ENCODE results near the gene UCKL1. TPM values are rescaled to one million over a fixed set of nuclear protein-coding genes. Genes with fewer than 3 reads are reported as not detected.

The UCKL1 gene
- total RNA-seq, 1 donor from 2014 or later = 27.2 TPM

- Mint-ChIP-seq H3K4me3 (ENCODE audit: unreplicated experiment) (no peak overlapping the region), H3K9me3 (ENCODE audit: low read depth) (no peaks in the 10 kb centered on the region), H3K27ac (ENCODE audit: unreplicated experiment) (peak overlapping the region; percentile 5), H3K4me1 (ENCODE audit: low read depth) (peaks cover 42% of the 10 kb centered on the region), H3K27me3 (ENCODE audit: low read depth) (no peaks in the 10 kb centered on the region), H3K36me3 (ENCODE audit: low read depth) (no peaks in the 10 kb centered on the region)
- DNase-seq (ENCODE audit: low spot score) = no peak
- no peak for TF ChIP-seq CTCF (IDR thresholded peaks at IDR 0.05)
These were observed 58.1 kb downstream of the UCKL1 start for GRCh38 chr20:63897978-63898561.

- no peak for TF ChIP-seq CTCF (IDR thresholded peaks at IDR 0.05)
- Mint-ChIP-seq H3K36me3 (ENCODE audit: low read depth) (no peaks in the 10 kb centered on the region), H3K4me3 (ENCODE audit: unreplicated experiment) (peak overlapping the region; percentile 79), H3K9me3 (ENCODE audit: low read depth) (no peaks in the 10 kb centered on the region), H3K27ac (ENCODE audit: unreplicated experiment) (peak overlapping the region; percentile 90), H3K4me1 (ENCODE audit: low read depth) (peaks cover 39% of the 10 kb centered on the region), H3K27me3 (ENCODE audit: low read depth) (no peaks in the 10 kb centered on the region)
- no peak for DNase-seq (ENCODE audit: low spot score)
These were observed 59.7 kb downstream of the UCKL1 start for GRCh38 chr20:63896264-63897105.

GRCh38 chr20:63895952-63896263 lies 60.3 kb downstream of the UCKL1 start:
- DNase-seq (ENCODE audit: low spot score) = no peak
- no peak for TF ChIP-seq CTCF (IDR thresholded peaks at IDR 0.05)

GRCh38 chr20:63895202-63895951 lies 60.8 kb downstream of the UCKL1 start:
- H3K27ac Mint-ChIP-seq (ENCODE audit: unreplicated experiment) = peak overlapping the region; percentile 90
- DNase-seq (ENCODE audit: low spot score) = no peak
- peaks cover 39% of the 10 kb centered on the region for H3K4me1 Mint-ChIP-seq (ENCODE audit: low read depth)
- H3K27me3 Mint-ChIP-seq (ENCODE audit: low read depth) = no peaks in the 10 kb centered on the region
- H3K36me3 Mint-ChIP-seq (ENCODE audit: low read depth) = peaks cover 4% of the 10 kb centered on the region
- TF ChIP-seq CTCF (IDR thresholded peaks at IDR 0.05) = no peak
- peak overlapping the region; percentile 79 for H3K4me3 Mint-ChIP-seq (ENCODE audit: unreplicated experiment)
- no peaks in the 10 kb centered on the region for H3K9me3 Mint-ChIP-seq (ENCODE audit: low read depth)

More at GRCh38 chr20:63895952-63896263, 60.3 kb downstream of the UCKL1 start:
- no peaks in the 10 kb centered on the region for H3K27me3 Mint-ChIP-seq (ENCODE audit: low read depth)
- peaks cover 4% of the 10 kb centered on the region for H3K36me3 Mint-ChIP-seq (ENCODE audit: low read depth)
- H3K4me1 Mint-ChIP-seq (ENCODE audit: low read depth) = peaks cover 39% of the 10 kb centered on the region
- H3K4me3 Mint-ChIP-seq (ENCODE audit: unreplicated experiment) = peak overlapping the region; percentile 79
- no peaks in the 10 kb centered on the region for H3K9me3 Mint-ChIP-seq (ENCODE audit: low read depth)
- peak overlapping the region; percentile 90 for H3K27ac Mint-ChIP-seq (ENCODE audit: unreplicated experiment)
